Mesothelial cell of epicardium (in vitro differentiated cells): ENCODE measurements around the gene RAD51B. TPM values are rescaled to one million over a fixed set of nuclear protein-coding genes. Genes with fewer than 3 reads are reported as not detected.

Experiments used
- DNase-seq, 2 experiments: peaks; one replicate each; pipeline ENCODE4 v3.0.0; 2021; ENCODE audit warnings: low spot score in 2 of 2; ENCODE audit not compliant: unreplicated experiment in 2 of 2
- H3K27ac Mint-ChIP-seq: 2 replicates; pipeline ENCODE4 v1.8.0; 2021; ENCODE audit warnings: mixed read lengths
- H3K27me3 Mint-ChIP-seq: 2 replicates; pipeline ENCODE4 v1.8.0; 2021; ENCODE audit warnings: low read depth, mixed read lengths
- H3K36me3 Mint-ChIP-seq: 2 replicates; pipeline ENCODE4 v1.8.0; 2021; ENCODE audit warnings: mixed read lengths
- H3K4me1 Mint-ChIP-seq: 2 replicates; pipeline ENCODE4 v1.8.0; 2021; ENCODE audit warnings: mixed read lengths
- H3K4me3 Mint-ChIP-seq: 2 replicates; pipeline ENCODE4 v1.8.0; 2021; ENCODE audit warnings: mild to moderate bottlenecking, moderate library complexity, mixed read lengths
- H3K9me3 Mint-ChIP-seq: 2 replicates; pipeline ENCODE4 v1.8.0; 2021; ENCODE audit warnings: mixed read lengths
- CTCF ChIP-seq: fragments of 200-600 bp; sonication (generic); IDR thresholded peaks from one replicate; pipeline ENCODE4 v1.5.0; 2021; ENCODE audit warnings: antibody characterized with exemption; ENCODE audit not compliant: unreplicated experiment
- total RNA-seq: library from RNA; stranded (reverse); gene quantifications from 3 replicates; pipeline ENCODE4 v1.2.1, GENCODE V29; 2021

The RAD51B gene
- total RNA-seq, 1 donor from 2014 or later = 34.7 TPM

GRCh38 chr14:67919259-67920032 is 99.9 kb downstream of the RAD51B start:
- Mint-ChIP-seq H3K9me3 (peaks cover under 1% of the 10 kb centered on the region), H3K27ac (no peak overlapping the region), H3K36me3 (peaks cover 6% of the 10 kb centered on the region), H3K27me3 (no peaks in the 10 kb centered on the region), H3K4me1 (peaks cover 15% of the 10 kb centered on the region), H3K4me3 (no peak overlapping the region)
- no peak for DNase-seq
- TF ChIP-seq CTCF = no peak

GRCh38 chr14:67926821-67927220 is 107.2 kb downstream of the RAD51B start:
- Mint-ChIP-seq H3K27ac (no peak overlapping the region), H3K4me3 (no peak overlapping the region), H3K9me3 (peaks cover 48% of the 10 kb centered on the region), H3K4me1 (peaks cover 4% of the 10 kb centered on the region), H3K27me3 (no peaks in the 10 kb centered on the region), H3K36me3 (peaks cover 49% of the 10 kb centered on the region)
- no peak for TF ChIP-seq CTCF
- DNase-seq = no peak

GRCh38 chr14:67927244-67927643 is 107.7 kb downstream of the RAD51B start:
- no peak for TF ChIP-seq CTCF
- Mint-ChIP-seq H3K9me3 (peaks cover 48% of the 10 kb centered on the region), H3K27ac (no peak overlapping the region), H3K27me3 (no peaks in the 10 kb centered on the region), H3K4me3 (no peak overlapping the region), H3K4me1 (no peaks in the 10 kb centered on the region), H3K36me3 (peaks cover 51% of the 10 kb centered on the region)
- no peak for DNase-seq

GRCh38 chr14:67928375-67928774 is 108.8 kb downstream of the RAD51B start:
- H3K27ac Mint-ChIP-seq = no peak overlapping the region
- peaks cover 48% of the 10 kb centered on the region for H3K9me3 Mint-ChIP-seq
- H3K4me1 Mint-ChIP-seq = no peaks in the 10 kb centered on the region
- no peak for TF ChIP-seq CTCF
- peaks cover 51% of the 10 kb centered on the region for H3K36me3 Mint-ChIP-seq
- H3K27me3 Mint-ChIP-seq = no peaks in the 10 kb centered on the region
- DNase-seq = no peak
- no peak overlapping the region for H3K4me3 Mint-ChIP-seq

GRCh38 chr14:67932708-67933246 is 113.2 kb downstream of the RAD51B start:
- DNase-seq = no peak
- no peak overlapping the region for H3K4me3 Mint-ChIP-seq
- peaks cover 27% of the 10 kb centered on the region for H3K36me3 Mint-ChIP-seq
- no peaks in the 10 kb centered on the region for H3K27me3 Mint-ChIP-seq
- no peak for TF ChIP-seq CTCF
- H3K4me1 Mint-ChIP-seq = peaks cover 19% of the 10 kb centered on the region
- peak overlapping the region; percentile 2 for H3K27ac Mint-ChIP-seq
- peaks cover 30% of the 10 kb centered on the region for H3K9me3 Mint-ChIP-seq
